Fibroblast of lung (primary cell): ENCODE results near the gene STBD1.

Experiments used
- CTCF ChIP-seq, 2 donors: IDR thresholded peaks in 1 of 2; conservative IDR thresholded peaks in 1 of 2; 1 replicate in 1 of 2; 2 replicates in 1 of 2; pipeline ENCODE4 v1.5.1; 2011 to 2012; ENCODE audit warnings: low read length in 2 of 2, control low read depth in 1 of 2, inconsistent platforms in 1 of 2, low read depth in 1 of 2, mild to moderate bottlenecking in 1 of 2
- EZH2 ChIP-seq: IDR thresholded peaks from 2 replicates; pipeline ENCODE4 v1.5.1; 2012; ENCODE audit warnings: low read length, control low read depth, mild to moderate bottlenecking; ENCODE audit errors: missing control alignments

GRCh38 chr4:76256968-76257367 is 49.6 kb upstream of the STBD1 start:
- TF ChIP-seq CTCF (conservative IDR thresholded peaks at IDR 0.05 in 1 of 2, IDR thresholded peaks at IDR 0.05 in 1 of 2; ENCODE audit: low read depth in 1 of 2, low read length in 2 of 2) (no peak), EZH2 (no peak)
